ENCODE results near the gene ETFA. TPM values are rescaled to one million over a fixed set of nuclear protein-coding genes. Genes with fewer than 3 reads are reported as not detected.
A peak's percentile ranks its signal among the peaks of the same experiment; 100 is the strongest.

The ETFA gene
- total RNA-seq, 3 donors from 2014 or later = 172 to 286 (median 213) TPM

- Histone ChIP-seq H3K36me3 (ENCODE audit: low read depth) (peaks cover 5% of the 10 kb centered on the region), H3K9me3 (no peaks in the 10 kb centered on the region), H3K4me1 (ENCODE audit: low read depth) (peaks cover 8% of the 10 kb centered on the region), H3K4me3 (no peak overlapping the region)
- no peak for TF ChIP-seq CTCF (IDR thresholded peaks at IDR 0.05)
- peak; percentile 61 for ATAC-seq
- peak in 1 of 3 donors; percentile 47 for DNase-seq
- intact Hi-C loops (cut with DNase I, micrococcal nuclease) = no loop called here
Measured at GRCh38 chr15:76217029-76217881, 94.0 kb downstream of the ETFA start.

DNA sequence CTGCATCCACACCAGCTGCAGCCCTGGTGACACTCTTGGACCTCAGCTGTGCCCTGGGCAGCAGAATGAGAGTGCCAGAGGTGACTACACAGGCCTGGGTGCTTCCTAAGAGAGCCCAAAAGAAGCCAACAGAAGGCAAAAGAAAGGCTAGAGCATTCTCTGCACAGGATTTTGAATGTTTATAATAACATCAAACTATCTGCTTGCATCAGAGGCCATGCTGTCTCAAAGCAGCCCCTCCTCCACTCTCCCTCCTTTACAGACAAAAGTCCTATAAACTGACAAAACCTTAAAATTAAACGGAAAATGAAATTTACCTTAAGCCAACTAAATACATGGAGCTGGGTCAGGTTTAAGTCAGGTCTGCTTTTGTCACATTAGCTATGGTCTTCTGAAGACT lies 95.6 kb downstream of the ETFA start:
- Histone ChIP-seq H3K4me3 (no peak overlapping the region), H3K36me3 (ENCODE audit: low read depth) (peaks cover 5% of the 10 kb centered on the region), H3K9me3 (no peaks in the 10 kb centered on the region), H3K4me1 (ENCODE audit: low read depth) (peaks cover 8% of the 10 kb centered on the region)
- intact Hi-C loops (cut with DNase I, micrococcal nuclease) = no loop called here
- ATAC-seq (no peak), DNase-seq (no peak)
- no peak for TF ChIP-seq CTCF (IDR thresholded peaks at IDR 0.05)

DNA sequence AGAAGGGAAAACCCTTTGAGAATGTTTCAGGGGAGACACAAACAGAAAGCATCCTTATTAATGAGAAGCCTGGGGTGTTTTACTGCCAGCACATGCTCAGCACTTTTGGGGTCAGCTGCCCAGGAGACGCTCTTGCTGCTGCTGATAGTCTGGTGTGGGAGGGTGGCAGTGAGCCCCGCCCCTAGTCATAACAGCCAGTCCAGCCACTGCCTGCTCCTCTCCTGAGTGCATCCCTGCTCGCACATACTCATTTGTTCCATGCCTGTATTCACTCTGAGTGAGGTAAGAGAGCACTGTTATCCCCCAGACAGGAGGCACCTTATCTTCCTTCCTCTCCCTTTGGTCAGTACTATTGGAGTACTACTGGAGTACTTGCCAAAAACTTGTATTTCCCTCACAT lies 101.3 kb downstream of the ETFA start:
- no peak overlapping the region for H3K4me3 ChIP-seq
- TF ChIP-seq CTCF (IDR thresholded peaks at IDR 0.05) = no peak
- H3K4me1 ChIP-seq (ENCODE audit: low read depth) = no peaks in the 10 kb centered on the region
- no peak for ATAC-seq
- H3K36me3 ChIP-seq (ENCODE audit: low read depth) = no peaks in the 10 kb centered on the region
- intact Hi-C loops (cut with DNase I, micrococcal nuclease) = loop anchor here in 1 of 2 donors (10.0 kb wide), 1 partner anchor 115 kb away; no protein-coding TSS in a partner anchor
- no peak for DNase-seq
- no peaks in the 10 kb centered on the region for H3K9me3 ChIP-seq

GRCh38 chr15:76209523-76209922 lies 101.7 kb downstream of the ETFA start:
- no peak for TF ChIP-seq CTCF (IDR thresholded peaks at IDR 0.05)
- Histone ChIP-seq H3K4me1 (ENCODE audit: low read depth) (no peaks in the 10 kb centered on the region), H3K36me3 (ENCODE audit: low read depth) (no peaks in the 10 kb centered on the region), H3K4me3 (no peak overlapping the region), H3K9me3 (no peaks in the 10 kb centered on the region)
- intact Hi-C loops (cut with DNase I, micrococcal nuclease) = loop anchor here in 1 of 2 donors (10.0 kb wide), 1 partner anchor 115 kb away; no protein-coding TSS in a partner anchor
- ATAC-seq = no peak
- no peak for DNase-seq

DNA sequence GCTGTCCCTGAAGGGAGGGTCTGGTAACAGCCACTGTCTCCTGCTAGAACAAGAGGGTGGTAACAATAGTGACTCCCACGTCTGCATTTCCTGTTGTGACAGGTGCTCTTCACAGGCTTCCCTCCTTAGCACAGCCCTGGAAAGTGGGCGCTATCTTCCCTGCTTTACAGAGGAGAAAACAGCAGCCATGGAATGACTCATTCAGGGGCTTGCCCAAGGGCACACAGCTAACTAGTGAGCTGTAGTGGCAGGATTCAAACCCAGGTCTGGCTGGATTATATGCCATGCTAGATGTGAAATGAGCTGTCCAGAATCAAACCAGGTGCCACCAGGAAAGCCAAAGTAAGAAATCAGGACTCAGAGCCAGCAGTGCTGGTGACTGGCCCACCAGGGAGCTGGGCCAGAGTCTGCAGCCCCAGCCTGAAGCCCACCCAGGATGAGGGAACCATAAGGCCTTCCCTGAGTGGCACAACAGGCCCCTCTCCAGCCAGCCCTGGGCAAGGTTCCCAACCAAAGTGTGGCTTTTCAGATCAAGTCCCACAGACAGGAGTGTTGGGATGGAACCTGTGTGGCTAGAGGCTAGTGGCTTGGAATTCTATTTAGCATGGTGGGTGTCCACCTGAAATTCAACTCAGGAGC lies 102.4 kb downstream of the ETFA start:
- DNase-seq (no peak), ATAC-seq (no peak)
- intact Hi-C loops (cut with DNase I, micrococcal nuclease) = loop anchor here in 1 of 2 donors (10.0 kb wide), 1 partner anchor 116 kb away; no protein-coding TSS in a partner anchor
- H3K9me3 ChIP-seq = no peaks in the 10 kb centered on the region
- H3K4me3 ChIP-seq = no peak overlapping the region
- no peak for TF ChIP-seq CTCF (IDR thresholded peaks at IDR 0.05)
- H3K4me1 ChIP-seq (ENCODE audit: low read depth) = no peaks in the 10 kb centered on the region
- no peaks in the 10 kb centered on the region for H3K36me3 ChIP-seq (ENCODE audit: low read depth)

Data from mucosa of descending colon (tissue), 3 donors.